ENCODE results near the gene MZF1.

DNA sequence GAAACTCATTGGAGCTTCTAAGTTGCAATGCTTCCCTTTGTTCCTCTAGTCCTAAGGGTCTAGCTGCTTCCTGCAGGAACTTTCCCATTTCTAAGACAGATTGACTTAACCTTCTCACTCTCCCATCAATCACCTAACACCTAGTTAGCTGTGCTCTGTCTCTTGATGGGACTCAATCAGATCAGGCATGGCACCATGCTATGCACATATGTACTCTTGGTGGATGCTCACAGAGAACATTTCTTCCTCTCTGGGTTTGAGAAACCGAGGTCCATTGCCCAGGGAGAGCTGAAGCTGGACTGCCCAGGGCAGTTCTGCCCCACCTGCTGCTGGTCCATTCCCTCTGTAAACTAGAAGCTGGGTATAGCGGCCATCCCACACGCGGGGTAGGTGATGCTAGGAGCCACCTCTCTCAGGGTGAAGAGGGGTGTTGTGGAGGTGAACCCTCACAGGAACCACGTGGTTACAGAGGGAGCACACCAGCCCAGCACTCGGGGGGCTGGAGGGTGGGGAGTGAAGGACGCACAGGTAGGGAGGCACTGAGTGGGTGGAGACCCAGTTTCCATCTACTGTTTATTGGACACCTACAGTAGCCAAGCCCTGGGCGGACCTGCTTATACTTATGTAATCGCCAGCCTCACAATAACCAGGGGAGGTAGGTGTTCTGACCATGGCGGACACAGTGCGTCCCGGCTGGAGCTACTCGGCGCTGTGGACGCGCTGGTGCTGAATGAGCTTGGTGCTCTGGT, 11.6 kb downstream of the MZF1 start:
- TF ChIP-seq, protein P1, sequence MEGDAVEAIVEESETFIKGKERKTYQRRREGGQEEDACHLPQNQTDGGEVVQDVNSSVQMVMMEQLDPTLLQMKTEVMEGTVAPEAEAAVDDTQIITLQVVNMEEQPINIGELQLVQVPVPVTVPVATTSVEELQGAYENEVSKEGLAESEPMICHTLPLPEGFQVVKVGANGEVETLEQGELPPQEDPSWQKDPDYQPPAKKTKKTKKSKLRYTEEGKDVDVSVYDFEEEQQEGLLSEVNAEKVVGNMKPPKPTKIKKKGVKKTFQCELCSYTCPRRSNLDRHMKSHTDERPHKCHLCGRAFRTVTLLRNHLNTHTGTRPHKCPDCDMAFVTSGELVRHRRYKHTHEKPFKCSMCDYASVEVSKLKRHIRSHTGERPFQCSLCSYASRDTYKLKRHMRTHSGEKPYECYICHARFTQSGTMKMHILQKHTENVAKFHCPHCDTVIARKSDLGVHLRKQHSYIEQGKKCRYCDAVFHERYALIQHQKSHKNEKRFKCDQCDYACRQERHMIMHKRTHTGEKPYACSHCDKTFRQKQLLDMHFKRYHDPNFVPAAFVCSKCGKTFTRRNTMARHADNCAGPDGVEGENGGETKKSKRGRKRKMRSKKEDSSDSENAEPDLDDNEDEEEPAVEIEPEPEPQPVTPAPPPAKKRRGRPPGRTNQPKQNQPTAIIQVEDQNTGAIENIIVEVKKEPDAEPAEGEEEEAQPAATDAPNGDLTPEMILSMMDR (IDR thresholded peaks at IDR 0.05), result no peak
- no peak for TF ChIP-seq POLR2A (IDR thresholded peaks at IDR 0.05)

Data from adrenal gland (tissue), 5 donors.